A549 (cell line): ENCODE results near the gene CHAMP1.

Experiments used
- CHD4 ChIP-seq: fragments of 200-600 bp; sonication (generic); IDR thresholded peaks from 2 replicates; pipeline ENCODE4 v1.6.1; 2016; ENCODE audit warnings: antibody characterized with exemption, mild to moderate bottlenecking, borderline replicate concordance
- RAD21 ChIP-seq, 2 experiments: fragments of >200 bp in 1 of 2; sonication (Bioruptor Twin) in 1 of 2; formaldehyde crosslinking in 1 of 2; IDR thresholded peaks in 1 of 2; conservative IDR thresholded peaks in 1 of 2; 2 replicates in 1 of 2; 3 replicates in 1 of 2; pipeline ENCODE4 v1.6.1; 2012 to 2018; ENCODE audit warnings: inconsistent platforms in 1 of 2
- RCOR1 ChIP-seq: fragments of 150-350 bp; IDR thresholded peaks from 2 replicates; pipeline ENCODE4 v1.6.1; 2014; ENCODE audit warnings: antibody characterized with exemption, low read length, low read depth
- TP53 ChIP-seq: fragments of 250-450 bp; sonication (Bioruptor Pico); IDR thresholded peaks from 2 replicates; pipeline ENCODE4 v1.5.0; 2021; ENCODE audit warnings: mild to moderate bottlenecking, moderate library complexity
- TF ChIP-seq, protein P1 (sequence below): fragments of >200 bp; sonication (Bioruptor Twin); formaldehyde crosslinking; IDR thresholded peaks from 3 replicates; pipeline ENCODE4 v1.5.1; 2016

DNA sequence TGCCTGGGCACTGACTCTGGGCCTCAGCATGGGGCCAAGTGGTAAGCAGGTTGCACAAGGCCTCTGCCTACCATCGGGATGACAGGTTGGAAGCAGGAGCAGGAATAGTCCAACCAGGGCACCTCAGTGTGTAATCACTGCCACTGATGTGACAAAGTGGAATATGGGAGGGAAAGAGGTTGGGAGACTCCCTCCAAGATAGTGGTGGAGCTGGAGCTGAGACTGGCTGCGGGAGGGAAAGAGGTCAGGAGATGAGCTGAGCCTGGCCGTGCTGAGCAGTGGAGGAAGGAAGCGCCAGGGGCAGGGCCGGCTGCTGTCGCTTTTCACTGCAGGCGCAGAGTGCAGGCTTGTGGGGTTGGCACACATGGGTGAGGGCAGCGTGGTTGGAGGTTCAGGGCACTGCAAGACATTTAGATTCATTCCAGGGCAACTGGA, 26.1 kb upstream of the CHAMP1 start:
- TF ChIP-seq, protein P1, sequence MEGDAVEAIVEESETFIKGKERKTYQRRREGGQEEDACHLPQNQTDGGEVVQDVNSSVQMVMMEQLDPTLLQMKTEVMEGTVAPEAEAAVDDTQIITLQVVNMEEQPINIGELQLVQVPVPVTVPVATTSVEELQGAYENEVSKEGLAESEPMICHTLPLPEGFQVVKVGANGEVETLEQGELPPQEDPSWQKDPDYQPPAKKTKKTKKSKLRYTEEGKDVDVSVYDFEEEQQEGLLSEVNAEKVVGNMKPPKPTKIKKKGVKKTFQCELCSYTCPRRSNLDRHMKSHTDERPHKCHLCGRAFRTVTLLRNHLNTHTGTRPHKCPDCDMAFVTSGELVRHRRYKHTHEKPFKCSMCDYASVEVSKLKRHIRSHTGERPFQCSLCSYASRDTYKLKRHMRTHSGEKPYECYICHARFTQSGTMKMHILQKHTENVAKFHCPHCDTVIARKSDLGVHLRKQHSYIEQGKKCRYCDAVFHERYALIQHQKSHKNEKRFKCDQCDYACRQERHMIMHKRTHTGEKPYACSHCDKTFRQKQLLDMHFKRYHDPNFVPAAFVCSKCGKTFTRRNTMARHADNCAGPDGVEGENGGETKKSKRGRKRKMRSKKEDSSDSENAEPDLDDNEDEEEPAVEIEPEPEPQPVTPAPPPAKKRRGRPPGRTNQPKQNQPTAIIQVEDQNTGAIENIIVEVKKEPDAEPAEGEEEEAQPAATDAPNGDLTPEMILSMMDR, result no peak
- TF ChIP-seq TP53 (CRISPR knock-in tag) (no peak), RAD21 (conservative IDR thresholded peaks at IDR 0.05 in 1 of 2, IDR thresholded peaks at IDR 0.05 in 1 of 2) (no peak), RCOR1 (no peak), CHD4 (no peak)
